H1 (cell line): ENCODE measurements around the gene SEMA3D. TPM values are rescaled to one million over a fixed set of nuclear protein-coding genes. Genes with fewer than 3 reads are reported as not detected.

Experiments used
- CTCF ChIA-PET: fragments of 300-600 bp; sonication (Branson Sonifier 250); formaldehyde crosslinking; loops from one replicate; lab custom pipeline; 2021; ENCODE audit not compliant: partially characterized antibody; lab: Charles Lee
- POLR2A ChIA-PET: fragments of 300-600 bp; sonication (Branson Sonifier 250); formaldehyde crosslinking; loops from one replicate; lab custom pipeline; 2021; ENCODE audit warnings: inconsistent platforms; ENCODE audit not compliant: partially characterized antibody; lab: Charles Lee
- DNase-seq, 2 experiments: peaks; one replicate each; pipeline versions ENCODE4 v3.0.0 to v3.0.0-alpha.2; 2010 to 2022; ENCODE audit warnings: low spot score in 2 of 2, low read depth in 1 of 2, mixed read lengths in 1 of 2
- FAIRE-seq: peaks from 2 replicates; lab custom pipeline; 2011; peaks lifted over from hg19 to GRCh38; lab: Jason Lieb, UNC
- H2AFZ ChIP-seq: 2 replicates; pipeline ENCODE4 v1.8.1; 2012; ENCODE audit warnings: low read length, inconsistent platforms
- H2AK5ac ChIP-seq: 2 replicates; pipeline ENCODE4 v1.6.1; 2013; ENCODE audit warnings: low read depth, low read length
- H2BK120ac ChIP-seq: replicated peaks from 2 replicates; pipeline ENCODE3; 2013; ENCODE audit warnings: low read depth, low read length, inconsistent platforms
- H2BK12ac ChIP-seq: 2 replicates; pipeline ENCODE4 v1.6.1; 2013; ENCODE audit warnings: low read depth, low read length
- H2BK15ac ChIP-seq: 2 replicates; pipeline ENCODE4 v1.6.1; 2013; ENCODE audit warnings: low read length
- H2BK20ac ChIP-seq: 2 replicates; pipeline ENCODE4 v1.6.1; 2013; ENCODE audit warnings: low read length
- H2BK5ac ChIP-seq: 2 replicates; pipeline ENCODE4 v1.6.1; 2013; ENCODE audit warnings: low read depth, low read length
- H3K14ac ChIP-seq: 2 replicates; pipeline ENCODE4 v1.6.1; 2013; ENCODE audit warnings: inconsistent platforms; ENCODE audit not compliant: insufficient read length
- H3K18ac ChIP-seq: 2 replicates; pipeline ENCODE4 v1.6.1; 2013; ENCODE audit warnings: low read length; ENCODE audit errors: extremely low read depth
- H3K23ac ChIP-seq: 2 replicates; pipeline ENCODE4 v1.6.1; 2013; ENCODE audit warnings: inconsistent platforms; ENCODE audit not compliant: insufficient read length
- H3K23me2 ChIP-seq: 2 replicates; pipeline ENCODE4 v1.6.1; 2013; ENCODE audit warnings: low read depth, low read length
- H3K27ac ChIP-seq: 2 replicates; pipeline ENCODE4 v1.6.1; 2011; ENCODE audit warnings: low read depth, low read length, inconsistent platforms
- H3K27me3 ChIP-seq, 4 experiments: replicated peaks in 1 of 4; 1 replicate in 1 of 4; 2 replicates in 3 of 4; pipeline versions ENCODE4 v1.6.1 to v1.8.1; 2011 to 2013; ENCODE audit warnings: low read length in 3 of 4, mild to moderate bottlenecking in 3 of 4, inconsistent platforms in 2 of 4, mixed read lengths in 2 of 4, moderate library complexity in 1 of 4; ENCODE audit not compliant: control insufficient read depth in 3 of 4, insufficient read depth in 3 of 4; ENCODE audit errors: extremely low read depth in 1 of 4
- H3K36me3 ChIP-seq, 4 experiments: 2 replicates each; pipeline versions ENCODE4 v1.6.1 to v1.8.1; 2011 to 2013; ENCODE audit warnings: mild to moderate bottlenecking in 4 of 4, low read length in 3 of 4, moderate library complexity in 2 of 4, control low read depth in 1 of 4, inconsistent platforms in 1 of 4; ENCODE audit not compliant: insufficient read depth in 4 of 4, control insufficient read depth in 2 of 4
- H3K4ac ChIP-seq: replicated peaks from 2 replicates; pipeline ENCODE3; 2013; ENCODE audit warnings: low read length, low read depth, mixed read lengths, inconsistent platforms; ENCODE audit not compliant: insufficient read length
- H3K4me1 ChIP-seq, 4 experiments: replicated peaks in 1 of 4; 1 replicate in 1 of 4; 2 replicates in 3 of 4; pipeline versions ENCODE4 v1.6.1 to v1.8.1; 2011 to 2013; ENCODE audit warnings: low read length in 3 of 4, inconsistent platforms in 2 of 4, mixed read lengths in 1 of 4; ENCODE audit not compliant: insufficient read depth in 4 of 4, control insufficient read depth in 3 of 4
- H3K4me2 ChIP-seq, 2 experiments: 2 replicates each; pipeline versions ENCODE4 v1.6.1 to v1.8.1; 2011 to 2013; ENCODE audit warnings: low read depth in 2 of 2, low read length in 2 of 2, control low read depth in 1 of 2, inconsistent platforms in 1 of 2, mild to moderate bottlenecking in 1 of 2; ENCODE audit not compliant: insufficient read depth in 1 of 2
- H3K4me3 ChIP-seq, 4 experiments: fragments of 200-600, 300-600 bp in 1 of 4; sonication (generic), shearing (Covaris generic), sonication (Bioruptor Twin) in 1 of 4; 2 replicates each; pipeline versions ENCODE4 v1.5.1 to v1.8.1; 2011 to 2016; ENCODE audit warnings: low read length in 4 of 4, low read depth in 3 of 4, control low read depth in 2 of 4, inconsistent platforms in 2 of 4, mild to moderate bottlenecking in 2 of 4, mixed read lengths in 1 of 4, moderate library complexity in 1 of 4; ENCODE audit not compliant: insufficient read depth in 2 of 4; ENCODE audit errors: extremely low read depth in 1 of 4
- H3K56ac ChIP-seq: replicated peaks from 2 replicates; pipeline ENCODE3; 2013; ENCODE audit warnings: low read depth, mild to moderate bottlenecking, mixed read lengths, low read length, inconsistent platforms; ENCODE audit not compliant: insufficient read length
- H3K79me1 ChIP-seq: 2 replicates; pipeline ENCODE4 v1.6.1; 2013; ENCODE audit warnings: low read depth, low read length, control low read depth
- H3K79me2 ChIP-seq, 2 experiments: 2 replicates each; pipeline versions ENCODE4 v1.6.1 to v1.8.1; 2012 to 2013; ENCODE audit warnings: low read length in 2 of 2, mild to moderate bottlenecking in 2 of 2, inconsistent platforms in 1 of 2; ENCODE audit not compliant: insufficient read depth in 2 of 2, control insufficient read depth in 1 of 2
- H3K9ac ChIP-seq, 4 experiments: replicated peaks in 1 of 4; 1 replicate in 1 of 4; 2 replicates in 3 of 4; pipeline versions ENCODE4 v1.6.1 to v1.8.1; 2011 to 2013; ENCODE audit warnings: low read depth in 3 of 4, low read length in 3 of 4, control low read depth in 2 of 4, mild to moderate bottlenecking in 2 of 4, moderate library complexity in 2 of 4, inconsistent platforms in 1 of 4; ENCODE audit errors: extremely low read depth in 1 of 4
- H3K9me3 ChIP-seq, 2 experiments: 2 replicates each; pipeline versions ENCODE4 v1.6.1 to v1.8.1; 2012 to 2013; ENCODE audit warnings: mild to moderate bottlenecking in 2 of 2, moderate library complexity in 2 of 2, control low read depth in 1 of 2, inconsistent platforms in 1 of 2, low read depth in 1 of 2, low read length in 1 of 2, mixed read lengths in 1 of 2; ENCODE audit not compliant: insufficient read depth in 2 of 2
- H4K20me1 ChIP-seq, 2 experiments: replicated peaks in 1 of 2; 2 replicates each; pipeline versions ENCODE3 to v1.8.1; 2011 to 2013; ENCODE audit warnings: inconsistent platforms in 2 of 2, low read length in 2 of 2, mild to moderate bottlenecking in 1 of 2; ENCODE audit not compliant: insufficient read depth in 2 of 2, control insufficient read depth in 1 of 2
- H4K5ac ChIP-seq: 2 replicates; pipeline ENCODE4 v1.6.1; 2013; ENCODE audit warnings: low read length, low read depth, mixed read lengths, inconsistent platforms; ENCODE audit not compliant: insufficient read length
- H4K8ac ChIP-seq: 2 replicates; pipeline ENCODE4 v1.8.0; 2013; ENCODE audit warnings: mild to moderate bottlenecking, moderate library complexity, low read length, inconsistent platforms; ENCODE audit not compliant: insufficient read depth; ENCODE audit errors: extremely low read depth
- H4K91ac ChIP-seq: replicated peaks from 2 replicates; pipeline ENCODE3; 2013; ENCODE audit warnings: low read length, mixed read lengths, inconsistent platforms; ENCODE audit not compliant: insufficient read length
- BCL11A ChIP-seq, 2 experiments: IDR thresholded peaks; one replicate each; pipeline ENCODE4 v1.6.1; 2011; ENCODE audit warnings: low read depth in 2 of 2, low read length in 2 of 2, mild to moderate bottlenecking in 2 of 2
- CREB1 ChIP-seq: IDR thresholded peaks from 2 replicates; pipeline ENCODE4 v1.6.1; 2012; ENCODE audit warnings: inconsistent platforms
- HDAC6 ChIP-seq: IDR thresholded peaks from one replicate; pipeline ENCODE4 v1.7.1; 2012; ENCODE audit warnings: low read depth, mild to moderate bottlenecking, inconsistent platforms, low read length, moderate library complexity
- POLR2A ChIP-seq, 2 experiments: IDR thresholded peaks; 1 replicate in 1 of 2; 2 replicates in 1 of 2; pipeline ENCODE4 v1.6.1; 2011; ENCODE audit warnings: low read depth in 2 of 2, low read length in 2 of 2, mild to moderate bottlenecking in 2 of 2; ENCODE audit errors: control extremely low read depth in 1 of 2
- RNF2 ChIP-seq: fragments of 200-900, 300-1000 bp; sonication (generic); IDR thresholded peaks from 2 replicates; pipeline ENCODE4 v1.7.1; 2016; ENCODE audit warnings: borderline replicate concordance, low read depth, mild to moderate bottlenecking, antibody characterized with exemption, low read length; ENCODE audit not compliant: poor library complexity, severe bottlenecking; ENCODE audit errors: missing control alignments
- SIRT6 ChIP-seq: IDR thresholded peaks from one replicate; pipeline ENCODE4 v1.7.1; 2012; ENCODE audit warnings: low read length, inconsistent platforms
- SP1 ChIP-seq: IDR thresholded peaks from 2 replicates; pipeline ENCODE4 v1.6.1; 2011; ENCODE audit warnings: low read depth, low read length
- SP4 ChIP-seq: IDR thresholded peaks from 2 replicates; pipeline ENCODE4 v1.6.1; 2012; ENCODE audit warnings: low read length, inconsistent platforms
- WGBS, 2 experiments: shearing (Covaris generic) in 1 of 2; methylation state at CpG; one replicate each; pipeline versions ENCODE4 v1.1.6 to v1.1.7; 2013 to 2015; ENCODE audit warnings: low lambda C conversion rate in 2 of 2, mixed read lengths in 2 of 2, inconsistent platforms in 1 of 2, low coverage in 1 of 2, missing lambda C conversion rate in 1 of 2; ENCODE audit not compliant: insufficient replicate concordance in 2 of 2, insufficient coverage in 1 of 2, insufficient read length in 1 of 2; ENCODE audit errors: extremely low coverage in 1 of 2, missing lambda C conversion rate in 1 of 2; 5-methylcytosine and 5-hydroxymethylcytosine counted together
- polyA plus RNA-seq, 7 experiments: library from polyadenylated mRNA; depleted of rRNA in 3 of 7; stranded (reverse) in 5 of 7; unstranded in 2 of 7; fragments of >200 nt in 5 of 7; fragments of 200-250 nt in 2 of 7; gene quantifications; 1 replicate in 5 of 7; 2 replicates in 1 of 7; 4 replicates in 1 of 7; pipeline versions ENCODE4 v1.2.1 to v1.2.3, GENCODE V29; 2011 to 2013; ENCODE audit warnings: missing spikeins in 2 of 7, mixed read lengths in 2 of 7
- total RNA-seq: library from RNA; stranded (reverse); fragmentation: NEBNext Ultra II Directional; extraction: Animal tissue kit (Norgen Biotek cat#: 25700); gene quantifications from 2 replicates; pipeline ENCODE4 v1.2.1, GENCODE V29; 2021

The SEMA3D gene
- total and polyA plus RNA-seq, 2 of the 8 experiments (the other 6 are each of a cell fraction or from before 2014, with no cell fraction given): 1.6 to 3.5 TPM

DNA sequence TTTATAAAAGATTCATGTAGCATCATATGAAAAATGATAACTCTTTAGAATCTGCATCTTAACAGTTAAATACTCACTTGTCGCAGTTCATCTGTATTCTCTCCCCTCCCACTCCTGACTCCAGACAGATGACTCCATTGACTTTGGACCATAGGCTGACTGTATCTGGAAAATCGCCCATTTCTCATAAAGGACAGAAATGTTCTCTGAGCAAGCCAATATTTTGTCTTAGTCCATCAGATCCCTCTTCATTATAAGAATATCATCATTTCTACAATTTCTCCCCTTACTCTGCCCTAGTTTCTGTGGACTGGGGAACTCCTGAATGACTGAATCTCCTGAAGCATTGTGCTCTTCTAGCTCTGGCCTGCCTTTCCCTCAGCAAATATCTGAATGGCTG is 125.4 kb downstream of the SEMA3D start:
- Histone ChIP-seq H2BK5ac (no peak overlapping the region), H2AFZ (no peak overlapping the region), H4K91ac (no peak overlapping the region), H2BK20ac (no peak overlapping the region), H3K4me3 (no peak overlapping the region), H4K20me1 (no peaks in the 10 kb centered on the region), H3K4ac (no peak overlapping the region), H3K9ac (no peak overlapping the region), H3K4me1 (no peaks in the 10 kb centered on the region), H2BK120ac (no peak overlapping the region), H4K8ac (no peak overlapping the region), H4K5ac (no peak overlapping the region), H3K23me2 (no peaks in the 10 kb centered on the region), H3K4me2 (no peak overlapping the region), H3K27me3 (no peaks in the 10 kb centered on the region), H2BK12ac (no peak overlapping the region), H3K79me1 (no peaks in the 10 kb centered on the region), H3K36me3 (no peaks in the 10 kb centered on the region), H3K79me2 (no peaks in the 10 kb centered on the region), H3K23ac (no peak overlapping the region), H3K18ac (no peak overlapping the region), H3K14ac (no peak overlapping the region), H2BK15ac (no peak overlapping the region), H2AK5ac (no peak overlapping the region), H3K27ac (no peak overlapping the region), H3K9me3 (no peaks in the 10 kb centered on the region), H3K56ac (no peak overlapping the region)
- FAIRE-seq (no peak), DNase-seq (no peak)
- POLR2A ChIA-PET: no interaction called here
- CTCF ChIA-PET: interaction anchor here (0.7 to 1.1 kb wide), 2 partner anchors 24 to 495 kb away, joined by 3 to 5 read pairs; no protein-coding TSS in a partner anchor
- 100% methylated on average over 2 of the region's 2 CpGs; no CpG with 5 or more reads in 1 of the 2 experiments for WGBS, 2 experiments
- TF ChIP-seq CREB1: no peak
- TF ChIP-seq HDAC6: no peak
- TF ChIP-seq SP1: no peak
- no peak for TF ChIP-seq POLR2A (IDR thresholded peaks at IDR 0.05; ENCODE audit: control extremely low read depth in 1 of 2, low read depth in 2 of 2, low read length in 2 of 2)
- TF ChIP-seq BCL11A (IDR thresholded peaks at IDR 0.05; ENCODE audit: low read depth in 2 of 2, low read length in 2 of 2): no peak
- no peak for TF ChIP-seq SIRT6
- no peak for TF ChIP-seq RNF2
- no peak for TF ChIP-seq SP4
